IPS-18c (cell line): Measurements from ENCODE around the gene COX10.

Source experiments
- H3K4me3 ChIP-seq: 2 replicates; pipeline ENCODE4 v1.7.0; 2013; ENCODE audit warnings: low read depth, mild to moderate bottlenecking, low read length, moderate library complexity; ENCODE audit not compliant: insufficient read depth
- H3K9me3 ChIP-seq: one replicate; pipeline ENCODE4 v1.6.1; 2013; ENCODE audit warnings: mild to moderate bottlenecking, low read length, moderate library complexity; ENCODE audit not compliant: control insufficient read depth, insufficient read depth

COX10 gene

GRCh38 chr17:14103836-14104235, 34.5 kb downstream of the COX10 start:
- no peaks in the 10 kb centered on the region for H3K9me3 ChIP-seq
- no peak overlapping the region for H3K4me3 ChIP-seq

GRCh38 chr17:14104734-14105133, 35.4 kb downstream of the COX10 start:
- no peak overlapping the region for H3K4me3 ChIP-seq
- no peaks in the 10 kb centered on the region for H3K9me3 ChIP-seq

GRCh38 chr17:14107889-14108288, 38.6 kb downstream of the COX10 start:
- Histone ChIP-seq H3K4me3 (no peak overlapping the region), H3K9me3 (no peaks in the 10 kb centered on the region)

- H3K9me3 ChIP-seq, result no peaks in the 10 kb centered on the region
Measured at GRCh38 chr17:14112407-14112806, 43.1 kb downstream of the COX10 start.

GRCh38 chr17:14113137-14113536, 43.8 kb downstream of the COX10 start:
- H3K9me3 ChIP-seq, result no peaks in the 10 kb centered on the region
- no peak overlapping the region for H3K4me3 ChIP-seq

More at GRCh38 chr17:14112407-14112806, 43.1 kb downstream of the COX10 start:
- no peak overlapping the region for H3K4me3 ChIP-seq

- Histone ChIP-seq H3K9me3 (no peaks in the 10 kb centered on the region), H3K4me3 (no peak overlapping the region)
Measured at GRCh38 chr17:14116263-14117024, 47.1 kb downstream of the COX10 start.

GRCh38 chr17:14118951-14119350, 49.6 kb downstream of the COX10 start:
- Histone ChIP-seq H3K4me3 (no peak overlapping the region), H3K9me3 (no peaks in the 10 kb centered on the region)

GRCh38 chr17:14119546-14119945, 50.2 kb downstream of the COX10 start:
- no peak overlapping the region for H3K4me3 ChIP-seq
- no peaks in the 10 kb centered on the region for H3K9me3 ChIP-seq

GRCh38 chr17:14121952-14122351, 52.6 kb downstream of the COX10 start:
- no peak overlapping the region for H3K4me3 ChIP-seq
- no peaks in the 10 kb centered on the region for H3K9me3 ChIP-seq

- no peaks in the 10 kb centered on the region for H3K9me3 ChIP-seq
- no peak overlapping the region for H3K4me3 ChIP-seq
Measured at GRCh38 chr17:14123619-14124278, 54.4 kb downstream of the COX10 start.

GRCh38 chr17:14124854-14125253, 55.5 kb downstream of the COX10 start:
- no peaks in the 10 kb centered on the region for H3K9me3 ChIP-seq

GRCh38 chr17:14125518-14126137, 56.3 kb downstream of the COX10 start:
- no peaks in the 10 kb centered on the region for H3K9me3 ChIP-seq
- H3K4me3 ChIP-seq, result no peak overlapping the region

More at GRCh38 chr17:14124854-14125253, 55.5 kb downstream of the COX10 start:
- no peak overlapping the region for H3K4me3 ChIP-seq

- Histone ChIP-seq H3K4me3 (no peak overlapping the region), H3K9me3 (no peaks in the 10 kb centered on the region)
Measured at GRCh38 chr17:14133104-14133503, 63.8 kb downstream of the COX10 start.

- no peak overlapping the region for H3K4me3 ChIP-seq
- no peaks in the 10 kb centered on the region for H3K9me3 ChIP-seq
Measured at GRCh38 chr17:14134456-14134855, 65.2 kb downstream of the COX10 start.

GRCh38 chr17:14135906-14136590, 66.7 kb downstream of the COX10 start:
- no peak overlapping the region for H3K4me3 ChIP-seq

GRCh38 chr17:14138649-14139048, 69.3 kb downstream of the COX10 start:
- no peak overlapping the region for H3K4me3 ChIP-seq
- H3K9me3 ChIP-seq, result no peaks in the 10 kb centered on the region

More at GRCh38 chr17:14135906-14136590, 66.7 kb downstream of the COX10 start:
- no peaks in the 10 kb centered on the region for H3K9me3 ChIP-seq

- Histone ChIP-seq H3K4me3 (no peak overlapping the region), H3K9me3 (no peaks in the 10 kb centered on the region)
Measured at GRCh38 chr17:14143688-14144087, 74.4 kb downstream of the COX10 start.
